CD14-positive monocyte (primary cell): ENCODE results near the gene MGAT5. TPM values are rescaled to one million over a fixed set of nuclear protein-coding genes. Genes with fewer than 3 reads are reported as not detected.

ENCODE experiments used
- DNase-seq, 3 donors: peaks; one replicate each; pipeline ENCODE4 v3.0.0-alpha.2; 2011 to 2022
- H2AFZ ChIP-seq: 2 replicates; pipeline ENCODE4 v1.6.0; 2012; ENCODE audit warnings: mild to moderate bottlenecking, low read depth, low read length, inconsistent platforms; ENCODE audit not compliant: insufficient read depth, poor library complexity, severe bottlenecking
- H3K27ac ChIP-seq, 2 donors: 1 replicate in 1 of 2; 2 replicates in 1 of 2; pipeline ENCODE4 v1.5.1; 2012 to 2013; ENCODE audit warnings: low read length in 2 of 2, control low read depth in 1 of 2, inconsistent platforms in 1 of 2, low read depth in 1 of 2, mild to moderate bottlenecking in 1 of 2
- H3K27me3 ChIP-seq, 2 donors: one replicate each; pipeline versions ENCODE4 v1.6.0 to v1.6.1; 2011 to 2013; ENCODE audit warnings: low read length in 2 of 2; ENCODE audit not compliant: control insufficient read depth in 2 of 2, insufficient read depth in 2 of 2
- H3K36me3 ChIP-seq, 2 donors: replicated peaks in 1 of 2; 1 replicate in 1 of 2; 2 replicates in 1 of 2; pipeline versions ENCODE4 v1.5.1 to v1.6.1; 2012 to 2013; ENCODE audit warnings: low read length in 2 of 2, control low read depth in 1 of 2, inconsistent platforms in 1 of 2, mild to moderate bottlenecking in 1 of 2; ENCODE audit not compliant: insufficient read depth in 2 of 2, control insufficient read depth in 1 of 2
- H3K4me1 ChIP-seq, 2 donors: 1 replicate in 1 of 2; 2 replicates in 1 of 2; pipeline versions ENCODE4 v1.5.1 to v1.6.1; 2012 to 2013; ENCODE audit warnings: low read length in 2 of 2, control low read depth in 1 of 2, inconsistent platforms in 1 of 2, mild to moderate bottlenecking in 1 of 2, moderate library complexity in 1 of 2; ENCODE audit not compliant: insufficient read depth in 2 of 2, control insufficient read depth in 1 of 2
- H3K4me2 ChIP-seq: replicated peaks from 2 replicates; pipeline ENCODE3; 2012; ENCODE audit warnings: low read length, moderate library complexity, mild to moderate bottlenecking; ENCODE audit not compliant: poor library complexity, severe bottlenecking; ENCODE audit errors: extremely low read depth
- H3K4me3 ChIP-seq, 3 experiments: fragments of 200-600 bp in 1 of 3; sonication (generic) in 1 of 3; replicated peaks in 1 of 3; 1 replicate in 2 of 3; 2 replicates in 1 of 3; pipeline ENCODE4 v1.5.1; 2011 to 2013; ENCODE audit warnings: low read length in 3 of 3, mild to moderate bottlenecking in 3 of 3, control low read depth in 2 of 3, low read depth in 2 of 3, inconsistent platforms in 1 of 3, moderate library complexity in 1 of 3
- H3K79me2 ChIP-seq: 2 replicates; pipeline ENCODE4 v1.6.0; 2012; ENCODE audit warnings: mild to moderate bottlenecking, control low read depth, inconsistent platforms, low read length, moderate library complexity; ENCODE audit not compliant: insufficient read depth
- H3K9ac ChIP-seq: 2 replicates; pipeline ENCODE4 v1.6.0; 2017; ENCODE audit warnings: low read length, mild to moderate bottlenecking; ENCODE audit not compliant: insufficient read depth, poor library complexity, severe bottlenecking
- H3K9me3 ChIP-seq, 2 donors: replicated peaks in 1 of 2; 1 replicate in 1 of 2; 2 replicates in 1 of 2; pipeline versions ENCODE4 v1.5.1 to v1.6.1; 2012 to 2013; ENCODE audit warnings: low read length in 2 of 2, control low read depth in 1 of 2; ENCODE audit not compliant: control insufficient read depth in 1 of 2, insufficient read depth in 1 of 2
- H4K20me1 ChIP-seq: 2 replicates; pipeline ENCODE4 v1.6.0; 2012; ENCODE audit warnings: mild to moderate bottlenecking, low read length, control low read depth, moderate library complexity; ENCODE audit not compliant: insufficient read depth
- H3K27ac Mint-ChIP-seq, 7 donors: one replicate each; pipeline ENCODE4 v1.8.0; 2020; ENCODE audit warnings: mild to moderate bottlenecking in 7 of 7, mixed read lengths in 7 of 7, moderate library complexity in 6 of 7, inconsistent platforms in 2 of 7
- H3K27me3 Mint-ChIP-seq, 3 donors: one replicate each; pipeline ENCODE4 v1.8.0; 2021 to 2022; ENCODE audit warnings: low read depth in 3 of 3, mild to moderate bottlenecking in 3 of 3, mixed read lengths in 3 of 3, moderate library complexity in 3 of 3, inconsistent platforms in 1 of 3
- H3K36me3 Mint-ChIP-seq, 2 donors: one replicate each; pipeline ENCODE4 v1.8.0; 2020; ENCODE audit warnings: mixed read lengths in 2 of 2, inconsistent platforms in 1 of 2, mild to moderate bottlenecking in 1 of 2
- H3K4me1 Mint-ChIP-seq: one replicate; pipeline ENCODE4 v1.8.0; 2020; ENCODE audit warnings: mild to moderate bottlenecking, mixed read lengths
- H3K4me3 Mint-ChIP-seq, 2 donors: one replicate each; pipeline ENCODE4 v1.8.0; 2020; ENCODE audit warnings: mild to moderate bottlenecking in 2 of 2, mixed read lengths in 2 of 2, moderate library complexity in 1 of 2
- H3K9me3 Mint-ChIP-seq, 7 donors: one replicate each; pipeline ENCODE4 v1.8.0; 2020 to 2022; ENCODE audit warnings: mixed read lengths in 7 of 7, mild to moderate bottlenecking in 6 of 7, moderate library complexity in 6 of 7, inconsistent platforms in 2 of 7
- CTCF ChIP-seq: fragments of 200-600 bp; IDR thresholded peaks from one replicate; pipeline ENCODE4 v1.8.0; 2022; ENCODE audit warnings: antibody characterized with exemption, mild to moderate bottlenecking
- WGBS: methylation state at CpG from one replicate; pipeline ENCODE4 v1.1.5; 2013; ENCODE audit warnings: missing lambda C conversion rate; ENCODE audit not compliant: insufficient coverage; 5-methylcytosine and 5-hydroxymethylcytosine counted together
- intact Hi-C, 2 donors: fragments of 100-400 bp; cut with micrococcal nuclease; formaldehyde crosslinking; loops; one replicate each; pipeline versions ENCODE4 v1.15.0 to v1.15.1; 2023
- polyA plus RNA-seq, 3 donors: library from polyadenylated mRNA; depleted of rRNA in 1 of 3; unstranded in 2 of 3; stranded (reverse) in 1 of 3; fragments of 300-500 nt in 2 of 3; fragments of >200 nt in 1 of 3; fragmentation: Illumina TruSeq in 2 of 3; gene quantifications; 1 replicate in 2 of 3; 2 replicates in 1 of 3; pipeline ENCODE4 v1.2.3, GENCODE V29; 2012 to 2021

MGAT5 gene
- polyA plus RNA-seq, 3 donors: 1.9 to 6.6 (median 2.4) TPM

- TF ChIP-seq CTCF: no peak
- intact Hi-C loops: no loop called here
- Histone ChIP-seq H3K4me3 (no peak overlapping the region), H4K20me1 (no peaks in the 10 kb centered on the region), H3K27ac (no peak overlapping the region), H3K27me3 (no peaks in the 10 kb centered on the region), H2AFZ (no peak overlapping the region), H3K79me2 (no peaks in the 10 kb centered on the region), H3K36me3 (peaks cover 0 to 5% of the 10 kb centered on the region in 2 donors), H3K9me3 (no peaks in the 10 kb centered on the region), H3K4me2 (no peak overlapping the region), H3K9ac (no peak overlapping the region), H3K4me1 (peaks cover 22 to 33% of the 10 kb centered on the region in 2 donors)
- WGBS: 100% methylated on average over 1 of the region's 3 CpGs
- Mint-ChIP-seq H3K9me3 (no peaks in the 10 kb centered on the region), H3K4me3 (no peak overlapping the region), H3K27ac (peak overlapping the region in 1 of 7 donors; percentile 57), H3K4me1 (peaks cover 31% of the 10 kb centered on the region), H3K36me3 (peaks cover 7% of the 10 kb centered on the region in 2 donors), H3K27me3 (peaks cover 0 to 3% (median 0%) of the 10 kb centered on the region in 3 donors)
- DNase-seq: no peak
Measured at GRCh38 chr2:134295441-134295840, 41.6 kb downstream of the MGAT5 start.

GRCh38 chr2:134296301-134296700 is 42.4 kb downstream of the MGAT5 start:
- Histone ChIP-seq H3K79me2 (no peaks in the 10 kb centered on the region), H3K27me3 (no peaks in the 10 kb centered on the region), H3K9ac (no peak overlapping the region), H3K36me3 (peaks cover 0 to 5% of the 10 kb centered on the region in 2 donors), H3K4me1 (peaks cover 18 to 28% of the 10 kb centered on the region in 2 donors), H4K20me1 (no peaks in the 10 kb centered on the region), H3K9me3 (no peaks in the 10 kb centered on the region), H3K4me3 (no peak overlapping the region), H3K4me2 (no peak overlapping the region), H3K27ac (no peak overlapping the region), H2AFZ (no peak overlapping the region)
- peak in 1 of 3 donors; percentile 25 for DNase-seq
- peaks cover 0 to 3% (median 0%) of the 10 kb centered on the region in 3 donors for H3K27me3 Mint-ChIP-seq
- no peak overlapping the region for H3K4me3 Mint-ChIP-seq
- peaks cover 7% of the 10 kb centered on the region in 2 donors for H3K36me3 Mint-ChIP-seq
- H3K9me3 Mint-ChIP-seq: no peaks in the 10 kb centered on the region
- intact Hi-C loops: no loop called here
- TF ChIP-seq CTCF: no peak
- peaks cover 31% of the 10 kb centered on the region for H3K4me1 Mint-ChIP-seq
- WGBS: no CpG with 5 or more reads among the region's 2 CpGs
- H3K27ac Mint-ChIP-seq: peak overlapping the region in 2 of 7 donors; percentile 48 to 68
